WTC11 (cell line): ENCODE results near the gene LRIG1.

Experiments used
- CBFB ChIP-seq: sonication (generic); formaldehyde crosslinking; IDR thresholded peaks from 2 replicates; pipeline ENCODE4 v1.8.1; 2022; ENCODE audit warnings: mild to moderate bottlenecking, low read depth, missing genetic modification reagents
- MYBL2 ChIP-seq: sonication (generic); formaldehyde crosslinking; IDR thresholded peaks from 2 replicates; pipeline ENCODE4 v1.8.1; 2023; ENCODE audit warnings: mild to moderate bottlenecking, moderate library complexity, missing genetic modification reagents
- SMAD3 ChIP-seq: sonication (generic); formaldehyde crosslinking; IDR thresholded peaks from 2 replicates; pipeline ENCODE4 v1.8.0; 2022; ENCODE audit warnings: missing genetic modification reagents, mild to moderate bottlenecking, borderline replicate concordance
- ZNF232 ChIP-seq: sonication (generic); formaldehyde crosslinking; IDR thresholded peaks from 2 replicates; pipeline ENCODE4 v1.8.0; 2022; ENCODE audit warnings: mild to moderate bottlenecking, missing genetic modification reagents
- TF ChIP-seq, protein P1 (sequence below): fragments of 200-600 bp; IDR thresholded peaks from 2 replicates; pipeline ENCODE4 v1.8.0; 2022; ENCODE audit warnings: antibody characterized with exemption

DNA sequence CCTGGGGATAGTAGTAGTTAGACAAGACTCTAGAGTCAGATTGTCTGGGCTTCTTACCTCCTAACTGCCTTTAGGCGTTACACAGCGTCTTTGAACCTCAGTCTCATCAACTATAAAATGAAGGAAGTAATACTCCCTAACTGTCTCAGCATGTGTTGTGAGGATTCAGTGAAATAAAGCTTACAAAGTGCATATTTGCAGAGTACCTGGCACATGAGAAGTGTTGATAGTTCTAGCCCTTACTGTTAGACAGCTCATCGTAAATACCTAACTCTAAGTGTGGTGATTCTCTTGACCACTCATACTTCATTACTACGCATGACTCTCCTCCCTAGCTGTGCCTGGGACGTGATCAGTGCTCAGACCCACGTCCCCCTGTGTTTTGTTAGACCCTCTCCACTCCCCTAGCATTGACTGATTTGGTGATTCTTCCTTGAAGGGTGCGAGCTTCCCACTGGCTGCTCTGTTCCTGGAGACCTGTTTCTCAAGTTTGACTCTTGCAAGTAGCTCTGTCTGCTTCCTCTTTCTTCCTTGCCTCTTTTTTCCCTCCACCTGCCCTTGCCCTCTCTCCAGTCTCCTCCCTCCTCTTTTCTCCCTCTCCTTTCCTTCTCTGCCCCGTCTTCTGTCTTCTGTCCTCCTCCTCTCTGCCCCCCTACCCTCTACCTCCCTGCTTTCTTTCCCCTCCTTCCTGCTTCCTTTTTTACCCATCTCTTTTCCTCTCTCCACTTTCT is 155.8 kb downstream of the LRIG1 start:
- TF ChIP-seq ZNF232 (CRISPR knock-in tag) (no peak), MYBL2 (CRISPR knock-in tag) (no peak), SMAD3 (CRISPR knock-in tag) (no peak), CBFB (CRISPR knock-in tag) (no peak)
- TF ChIP-seq, protein P1, sequence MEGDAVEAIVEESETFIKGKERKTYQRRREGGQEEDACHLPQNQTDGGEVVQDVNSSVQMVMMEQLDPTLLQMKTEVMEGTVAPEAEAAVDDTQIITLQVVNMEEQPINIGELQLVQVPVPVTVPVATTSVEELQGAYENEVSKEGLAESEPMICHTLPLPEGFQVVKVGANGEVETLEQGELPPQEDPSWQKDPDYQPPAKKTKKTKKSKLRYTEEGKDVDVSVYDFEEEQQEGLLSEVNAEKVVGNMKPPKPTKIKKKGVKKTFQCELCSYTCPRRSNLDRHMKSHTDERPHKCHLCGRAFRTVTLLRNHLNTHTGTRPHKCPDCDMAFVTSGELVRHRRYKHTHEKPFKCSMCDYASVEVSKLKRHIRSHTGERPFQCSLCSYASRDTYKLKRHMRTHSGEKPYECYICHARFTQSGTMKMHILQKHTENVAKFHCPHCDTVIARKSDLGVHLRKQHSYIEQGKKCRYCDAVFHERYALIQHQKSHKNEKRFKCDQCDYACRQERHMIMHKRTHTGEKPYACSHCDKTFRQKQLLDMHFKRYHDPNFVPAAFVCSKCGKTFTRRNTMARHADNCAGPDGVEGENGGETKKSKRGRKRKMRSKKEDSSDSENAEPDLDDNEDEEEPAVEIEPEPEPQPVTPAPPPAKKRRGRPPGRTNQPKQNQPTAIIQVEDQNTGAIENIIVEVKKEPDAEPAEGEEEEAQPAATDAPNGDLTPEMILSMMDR = no peak
